ENCODE data around the gene KAT14. TPM values are rescaled to one million over a fixed set of nuclear protein-coding genes. Genes with fewer than 3 reads are reported as not detected.
A peak's percentile ranks its signal among the peaks of the same experiment; 100 is the strongest.
"Not testable (repeated sequence)": the region's sequence is repeated elsewhere in the genome, so short reads cannot be mapped to it uniquely, and the experiment has no call there.

The KAT14 gene
- total RNA-seq, 4 donors from 2014 or later = 11.0 to 21.9 (median 14.6) TPM

DNA sequence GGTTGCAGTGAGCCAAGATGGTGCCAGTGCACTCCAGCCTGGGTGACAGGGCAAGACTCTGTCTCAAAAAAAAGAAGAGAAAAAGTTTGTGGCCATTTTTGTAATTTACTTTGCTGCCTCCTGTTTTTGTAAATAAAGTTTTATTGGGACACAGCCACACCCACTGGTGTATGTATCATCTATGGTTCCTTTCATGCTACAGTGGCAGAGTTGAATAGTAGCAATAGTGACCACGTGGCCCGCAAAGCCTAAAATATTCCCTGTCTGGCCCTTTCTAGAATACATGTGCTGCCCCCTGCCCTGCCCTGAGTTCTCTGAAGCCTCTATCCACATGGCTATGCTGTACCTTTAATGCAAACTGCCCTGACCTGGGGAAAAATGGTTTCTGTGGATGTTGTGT is 75.3 kb downstream of the KAT14 start:
- TF ChIP-seq, protein P1, sequence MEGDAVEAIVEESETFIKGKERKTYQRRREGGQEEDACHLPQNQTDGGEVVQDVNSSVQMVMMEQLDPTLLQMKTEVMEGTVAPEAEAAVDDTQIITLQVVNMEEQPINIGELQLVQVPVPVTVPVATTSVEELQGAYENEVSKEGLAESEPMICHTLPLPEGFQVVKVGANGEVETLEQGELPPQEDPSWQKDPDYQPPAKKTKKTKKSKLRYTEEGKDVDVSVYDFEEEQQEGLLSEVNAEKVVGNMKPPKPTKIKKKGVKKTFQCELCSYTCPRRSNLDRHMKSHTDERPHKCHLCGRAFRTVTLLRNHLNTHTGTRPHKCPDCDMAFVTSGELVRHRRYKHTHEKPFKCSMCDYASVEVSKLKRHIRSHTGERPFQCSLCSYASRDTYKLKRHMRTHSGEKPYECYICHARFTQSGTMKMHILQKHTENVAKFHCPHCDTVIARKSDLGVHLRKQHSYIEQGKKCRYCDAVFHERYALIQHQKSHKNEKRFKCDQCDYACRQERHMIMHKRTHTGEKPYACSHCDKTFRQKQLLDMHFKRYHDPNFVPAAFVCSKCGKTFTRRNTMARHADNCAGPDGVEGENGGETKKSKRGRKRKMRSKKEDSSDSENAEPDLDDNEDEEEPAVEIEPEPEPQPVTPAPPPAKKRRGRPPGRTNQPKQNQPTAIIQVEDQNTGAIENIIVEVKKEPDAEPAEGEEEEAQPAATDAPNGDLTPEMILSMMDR (IDR thresholded peaks at IDR 0.05) = no peak
- no peak for TF ChIP-seq POLR2A (IDR thresholded peaks at IDR 0.05)
- H3K4me3 ChIP-seq (ENCODE audit: low read depth, poor library complexity, severe bottlenecking) = no peak overlapping the region
- intact Hi-C loops (cut with DNase I; ENCODE audit: low total_unique reads) = no loop called here
- DNase-seq (ENCODE audit: low spot score in 2 of 2) = no peak
- 90 to 93% methylated on average over 2 of the region's 2 CpGs for WGBS, 2 donors

DNA sequence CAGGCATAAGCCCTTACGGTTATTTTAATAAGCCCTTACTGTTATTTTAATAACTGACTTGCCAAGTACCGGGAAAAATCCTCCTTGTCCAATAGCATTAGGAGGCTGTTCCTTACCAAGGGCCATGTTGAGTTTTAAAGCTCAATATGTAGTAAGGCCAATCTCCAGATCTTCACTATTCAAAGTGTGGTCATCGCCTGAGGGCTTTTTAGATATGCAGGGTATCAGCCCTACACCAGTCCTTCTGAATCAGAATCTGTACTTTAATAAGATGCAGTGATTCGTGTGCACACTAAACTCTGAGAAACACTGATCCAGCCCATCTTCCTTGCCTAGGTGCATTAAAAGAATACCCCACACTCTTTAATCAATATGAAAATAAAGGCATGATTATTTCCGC is 77.9 kb downstream of the KAT14 start:
- intact Hi-C loops (cut with DNase I; ENCODE audit: low total_unique reads) = no loop called here
- 93 to 96% methylated on average over 5 of the region's 5 CpGs for WGBS, 2 donors
- no peak for DNase-seq (ENCODE audit: low spot score in 2 of 2)
- H3K4me3 ChIP-seq (ENCODE audit: low read depth, poor library complexity, severe bottlenecking) = no peak overlapping the region
- TF ChIP-seq POLR2A (IDR thresholded peaks at IDR 0.05) = no peak
- TF ChIP-seq, protein P1 (IDR thresholded peaks at IDR 0.05) = no peak

DNA sequence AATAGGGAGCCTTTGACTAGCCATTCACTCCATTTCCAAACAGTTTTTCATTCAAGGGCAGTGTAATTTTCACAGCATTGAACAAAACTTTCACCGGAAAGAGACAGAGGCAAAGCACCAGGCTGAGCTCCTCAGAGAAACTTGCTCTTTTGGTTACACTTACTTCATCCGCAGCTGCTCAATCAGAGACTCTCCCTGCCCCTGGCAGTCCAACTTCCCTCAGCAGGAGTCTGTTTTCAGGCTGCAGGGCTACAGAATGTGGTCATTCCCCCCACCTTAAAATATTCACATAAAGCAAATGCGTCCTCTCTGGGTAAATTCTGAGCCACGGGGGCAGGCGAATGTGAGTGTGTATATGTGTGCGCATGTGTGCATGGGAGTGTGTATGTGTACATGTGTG is 80.6 kb downstream of the KAT14 start:
- WGBS, 2 donors = 85 to 91% methylated on average over 6 of the region's 6 CpGs
- intact Hi-C loops (cut with DNase I; ENCODE audit: low total_unique reads) = no loop called here

DNA sequence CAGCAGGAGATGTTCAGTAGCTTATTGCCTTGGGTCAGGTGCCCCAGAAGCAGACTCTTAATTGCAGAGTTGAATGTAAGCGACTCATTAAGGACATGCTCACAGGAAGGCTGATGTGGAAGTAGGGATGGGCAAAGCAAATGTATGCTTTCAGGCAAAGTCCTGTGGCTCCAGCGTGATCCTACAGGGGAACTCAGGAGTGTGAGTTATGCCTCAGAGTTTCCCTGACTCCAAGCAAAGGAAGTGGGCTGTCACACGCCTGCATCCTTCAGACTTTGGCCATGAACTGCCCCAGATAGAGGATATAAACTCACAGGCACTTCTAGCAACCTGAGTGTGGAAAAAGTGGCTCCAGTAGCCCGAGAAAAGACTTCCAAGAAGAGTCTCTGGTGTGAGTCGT is 85.7 kb downstream of the KAT14 start:
- intact Hi-C loops (cut with DNase I; ENCODE audit: low total_unique reads) = no loop called here
- no peak for DNase-seq (ENCODE audit: low spot score in 2 of 2)
- TF ChIP-seq, protein P1 (IDR thresholded peaks at IDR 0.05) = no peak
- TF ChIP-seq POLR2A (IDR thresholded peaks at IDR 0.05) = no peak
- no peak overlapping the region for H3K4me3 ChIP-seq (ENCODE audit: low read depth, poor library complexity, severe bottlenecking)
- 72 to 81% methylated on average over 5 of the region's 5 CpGs for WGBS, 2 donors

More for the DNA sequence above, 80.6 kb downstream of the KAT14 start:
- DNase-seq (ENCODE audit: low spot score in 2 of 2) = no peak
- no peak overlapping the region for H3K4me3 ChIP-seq (ENCODE audit: low read depth, poor library complexity, severe bottlenecking)
- TF ChIP-seq, protein P1 (IDR thresholded peaks at IDR 0.05) = no peak
- no peak for TF ChIP-seq POLR2A (IDR thresholded peaks at IDR 0.05)

GRCh38 chr20:18224968-18225568 is 87.4 kb downstream of the KAT14 start:
- DNase-seq (ENCODE audit: low spot score in 2 of 2) = peak in 1 of 2 donors; percentile 24
- WGBS, 2 donors = 15 to 16% methylated on average over 9 of the region's 9 CpGs
- H3K4me3 ChIP-seq (ENCODE audit: low read depth, poor library complexity, severe bottlenecking) = no peak overlapping the region
- intact Hi-C loops (cut with DNase I; ENCODE audit: low total_unique reads) = no loop called here
- TF ChIP-seq, protein P1 (IDR thresholded peaks at IDR 0.05) = no peak
- TF ChIP-seq POLR2A (IDR thresholded peaks at IDR 0.05) = no peak

- TF ChIP-seq, protein P1 (IDR thresholded peaks at IDR 0.05) = no peak
- TF ChIP-seq POLR2A (IDR thresholded peaks at IDR 0.05) = no peak
- intact Hi-C loops (cut with DNase I; ENCODE audit: low total_unique reads) = loop anchor here (2.0 kb wide), 1 partner anchor 45 kb away; no protein-coding TSS in a partner anchor
- no peak for DNase-seq (ENCODE audit: low spot score in 2 of 2)
- 29 to 30% methylated on average over 4 of the region's 4 CpGs for whole genome bisulfite sequencing, 2 donors
- no peak overlapping the region for H3K4me3 ChIP-seq (ENCODE audit: low read depth, poor library complexity, severe bottlenecking)
Measured at GRCh38 chr20:18225632-18226031, 88.0 kb downstream of the KAT14 start.

DNA sequence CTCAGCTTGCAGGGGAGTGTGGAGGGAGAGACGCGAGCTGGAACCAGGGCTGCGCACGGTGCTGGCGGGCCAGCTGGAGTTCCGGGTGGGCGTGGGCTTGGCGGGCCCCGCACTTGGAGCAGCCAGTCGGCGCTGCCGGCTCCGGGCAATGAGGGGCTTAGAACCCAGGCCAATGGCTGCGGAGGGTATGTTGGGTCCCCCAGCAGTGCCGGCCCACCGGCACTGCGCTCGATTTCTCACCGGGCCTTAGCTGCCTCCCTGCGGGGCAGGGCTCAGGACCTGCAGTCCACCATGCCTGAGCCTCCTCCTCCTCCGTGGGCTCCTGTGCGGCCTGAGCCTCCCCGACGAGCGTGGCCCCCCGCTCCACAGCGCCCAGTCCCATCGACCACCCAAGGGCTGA is 89.1 kb downstream of the KAT14 start:
- intact Hi-C loops (cut with DNase I; ENCODE audit: low total_unique reads) = loop anchor here (2.0 kb wide), 1 partner anchor 44 kb away; no protein-coding TSS in a partner anchor
- not testable (repeated sequence) for DNase-seq (ENCODE audit: low spot score in 2 of 2); H3K4me3 ChIP-seq (ENCODE audit: low read depth, poor library complexity, severe bottlenecking)
- WGBS, 2 donors = 89 to 90% methylated on average over 13 to 22 of the region's 28 CpGs

Data from lower leg skin (tissue), 4 donors.